GM04503 (cell line): Measurements from ENCODE around the gene SPCS3.
"Not testable (repeated sequence)": the region's sequence is repeated elsewhere in the genome, so short reads cannot be mapped to it uniquely, and the experiment has no call there.

Experiments
- DNase-seq: peaks from one replicate; pipeline ENCODE4 v3.0.0-alpha.2; 2012; ENCODE audit warnings: low read depth

SPCS3 gene

DNA sequence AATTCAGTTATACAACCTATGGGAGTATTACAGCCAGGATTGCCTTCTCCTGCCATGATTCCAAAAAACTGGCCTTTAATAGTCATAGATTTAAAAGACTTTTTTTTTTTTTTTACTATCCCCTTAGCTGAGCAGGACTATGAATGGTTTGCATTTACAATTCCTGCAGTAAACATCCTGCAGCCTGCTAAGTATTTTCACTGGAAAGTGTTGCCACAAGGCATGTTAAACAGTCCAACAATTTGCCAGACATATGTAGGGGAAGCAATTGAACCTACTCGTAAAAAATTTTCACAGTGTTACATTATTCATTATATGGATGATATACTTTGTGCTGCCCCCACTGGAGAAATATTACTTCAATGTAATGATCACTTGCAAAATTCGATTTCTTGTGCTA, 27.1 kb downstream of the SPCS3 start:
- DNase-seq: not testable (repeated sequence)

- DNase-seq: no peak
These were observed 30.9 kb downstream of the SPCS3 start for GRCh38 chr4:176350671-176351070.

- no peak for DNase-seq
These were observed 35.1 kb downstream of the SPCS3 start for GRCh38 chr4:176354884-176355283.

- DNase-seq: no peak
These were observed 37.8 kb downstream of the SPCS3 start for GRCh38 chr4:176357359-176358082.

DNA sequence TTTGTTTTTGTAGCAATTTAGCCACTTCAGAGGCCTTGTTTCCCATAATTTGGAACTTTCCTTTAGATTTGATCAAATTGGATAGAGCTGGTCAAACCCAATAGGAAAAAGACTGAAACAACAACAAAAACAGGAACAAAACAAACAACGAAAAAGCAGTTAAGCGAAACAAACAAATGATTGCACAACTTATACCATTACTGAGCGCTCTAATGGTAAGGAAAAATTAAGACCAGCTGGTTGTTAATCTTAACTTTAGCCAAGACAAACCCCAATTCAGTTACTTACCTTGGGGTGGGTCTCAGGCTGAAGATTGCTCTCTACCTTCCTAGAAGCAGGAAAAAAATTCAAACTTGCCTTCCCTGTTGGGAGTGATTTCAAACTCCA, 38.3 kb downstream of the SPCS3 start:
- no peak for DNase-seq

GRCh38 chr4:176359590-176359989, 39.8 kb downstream of the SPCS3 start:
- peak; percentile 86 for DNase-seq

GRCh38 chr4:176360446-176360845, 40.7 kb downstream of the SPCS3 start:
- DNase-seq: no peak

DNA sequence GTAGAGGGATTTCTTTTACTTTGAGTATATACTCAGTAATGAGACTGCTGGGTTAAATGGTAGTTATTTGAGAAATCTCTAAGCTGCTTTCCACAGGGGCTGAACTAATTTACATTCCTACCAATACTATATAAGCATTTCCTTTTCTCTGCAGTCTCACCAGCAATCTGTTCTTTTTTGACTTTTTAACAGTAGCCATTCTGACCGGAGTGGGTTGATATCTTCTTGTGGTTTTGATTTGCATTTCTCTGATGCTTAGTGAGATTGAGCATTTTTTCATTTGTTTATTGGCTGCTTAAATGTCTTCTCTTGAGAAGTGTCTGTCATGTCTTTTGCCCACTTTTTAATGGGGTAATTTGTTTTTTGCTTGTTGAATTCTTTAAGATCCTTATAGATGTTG, 43.3 kb downstream of the SPCS3 start:
- no peak for DNase-seq

DNA sequence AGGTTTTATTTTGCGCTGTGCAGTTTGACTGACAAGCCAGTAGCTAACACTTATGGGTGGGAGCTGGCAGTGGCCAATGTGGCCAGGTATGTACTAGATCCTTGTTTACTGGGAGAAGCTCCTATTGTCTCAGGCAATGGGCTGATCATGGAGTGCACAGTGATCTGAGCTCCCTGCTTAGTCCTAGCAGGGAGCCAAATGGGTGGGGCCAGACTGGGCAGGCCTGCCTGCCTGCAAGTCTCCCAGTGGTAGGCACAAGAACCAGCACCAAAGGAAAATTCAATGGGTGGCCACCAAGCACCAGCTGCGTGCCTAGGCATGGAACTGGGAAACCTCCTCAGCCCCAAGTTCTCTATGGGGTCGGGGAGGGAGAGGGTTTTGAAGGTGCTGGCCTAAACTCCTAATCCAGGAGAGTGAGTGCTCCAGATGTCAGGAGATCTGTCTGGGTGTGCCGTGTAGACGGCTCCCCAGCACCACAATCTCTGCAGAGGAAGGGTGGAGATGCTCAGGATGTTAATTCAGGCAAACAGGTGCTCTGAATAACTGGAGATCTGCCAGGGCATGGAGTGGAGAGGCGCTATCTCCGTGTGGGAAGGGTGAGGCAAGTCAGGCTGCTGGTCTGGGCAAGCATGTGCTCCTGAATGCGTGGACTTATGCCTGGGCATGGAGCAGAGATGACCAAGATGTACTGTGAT, 48.2 kb downstream of the SPCS3 start:
- DNase-seq: no peak

GRCh38 chr4:176376032-176376614, 56.4 kb downstream of the SPCS3 start:
- no peak for DNase-seq

DNA sequence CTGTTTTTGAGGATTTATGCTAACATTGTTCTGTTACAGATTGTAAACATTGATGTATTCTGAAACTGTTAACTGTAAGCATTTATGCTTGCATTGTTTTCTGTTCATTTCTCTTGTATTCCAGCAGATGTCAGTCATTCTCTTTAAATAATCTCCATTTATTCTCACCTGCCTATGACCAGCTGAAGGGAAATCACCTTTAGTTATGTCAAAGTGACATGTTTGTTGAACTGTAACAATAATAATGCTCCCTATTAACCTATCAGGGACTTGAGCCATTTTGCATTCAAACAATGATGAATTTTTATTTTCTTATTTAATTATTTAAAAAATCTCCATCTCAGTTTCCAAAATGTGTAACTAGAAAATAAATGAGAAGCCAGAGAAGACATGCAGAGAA, 58.0 kb downstream of the SPCS3 start:
- no peak for DNase-seq

DNA sequence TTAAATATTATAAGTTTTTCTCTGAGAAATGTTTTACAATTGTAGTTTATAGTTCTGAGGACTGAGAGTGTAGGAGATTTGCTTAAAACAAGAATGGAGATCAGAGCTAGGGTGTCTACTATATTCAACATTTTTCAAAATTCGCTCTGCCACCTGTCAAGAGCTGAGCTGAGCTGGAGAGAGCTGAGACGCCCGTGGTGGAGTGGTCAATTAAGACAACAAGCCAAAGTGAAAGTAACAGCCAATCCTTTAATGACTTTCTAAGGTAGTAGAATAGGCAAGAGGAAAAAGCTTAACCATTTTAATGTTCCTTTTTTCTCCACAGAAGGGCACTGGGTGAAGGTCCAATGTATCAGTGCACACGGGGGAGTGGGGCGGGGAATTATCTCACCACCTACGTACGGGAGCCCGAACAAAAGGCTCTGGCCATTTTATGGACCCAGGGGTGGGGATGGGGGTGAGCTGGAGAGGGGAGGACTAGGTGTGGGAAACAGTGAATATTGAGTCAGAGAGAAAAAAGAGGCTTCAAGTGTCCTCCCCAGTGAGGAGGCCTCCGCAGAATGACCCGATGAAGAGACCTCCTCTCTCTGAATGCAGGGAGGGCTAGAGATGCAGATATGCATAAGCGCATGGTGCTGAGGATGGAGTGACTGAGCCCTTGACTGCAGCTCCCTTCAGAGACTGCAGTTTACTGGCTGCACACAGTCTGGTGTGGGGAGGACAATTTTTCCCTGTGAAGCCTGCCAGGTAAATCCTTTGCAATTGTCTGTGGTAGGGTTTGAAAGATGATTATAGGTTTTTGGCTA, 60.8 kb downstream of the SPCS3 start:
- no peak for DNase-seq
